Measurements from ENCODE around the gene NSUN5.
A peak's percentile ranks its signal among the peaks of the same experiment; 100 is the strongest.
"Not testable (repeated sequence)": the region's sequence is repeated elsewhere in the genome, so short reads cannot be mapped to it uniquely, and the experiment has no call there.

Gene NSUN5

GRCh38 chr7:73313521-73313906, 4.9 kb upstream of the NSUN5 start:
- H3K9me3 Mint-ChIP-seq: no peaks in the 10 kb centered on the region
- peaks cover 10% of the 10 kb centered on the region for H3K4me1 Mint-ChIP-seq
- H3K36me3 Mint-ChIP-seq: peaks cover 3% of the 10 kb centered on the region
- peaks cover 10% of the 10 kb centered on the region for H3K27me3 Mint-ChIP-seq
- no peak overlapping the region for H3K4me3 Mint-ChIP-seq
- no peak overlapping the region for H3K27ac Mint-ChIP-seq
- no peak for ATAC-seq

- H3K4me1 Mint-ChIP-seq: peaks cover 15% of the 10 kb centered on the region
- H3K4me3 Mint-ChIP-seq: no peak overlapping the region
- H3K9me3 Mint-ChIP-seq: no peaks in the 10 kb centered on the region
- H3K27me3 Mint-ChIP-seq: peaks cover 5% of the 10 kb centered on the region
- peaks cover 9% of the 10 kb centered on the region for H3K36me3 Mint-ChIP-seq
- no peak for ATAC-seq
- no peak overlapping the region for H3K27ac Mint-ChIP-seq
These were observed 4.3 kb upstream of the NSUN5 start for GRCh38 chr7:73312831-73313520.

GRCh38 chr7:73311421-73311820, 2.8 kb upstream of the NSUN5 start:
- H3K4me3 Mint-ChIP-seq, H3K27ac Mint-ChIP-seq, ATAC-seq, H3K9me3 Mint-ChIP-seq, H3K27me3 Mint-ChIP-seq: not testable (repeated sequence)
- peaks cover 30% of the 10 kb centered on the region for H3K4me1 Mint-ChIP-seq
- H3K36me3 Mint-ChIP-seq: peaks cover 22% of the 10 kb centered on the region

- ATAC-seq: peak; percentile 63
- Mint-ChIP-seq H3K27me3 (no peaks in the 10 kb centered on the region), H3K9me3 (no peaks in the 10 kb centered on the region), H3K36me3 (peaks cover 43% of the 10 kb centered on the region), H3K27ac (peak overlapping the region; percentile 98), H3K4me1 (peaks cover 38% of the 10 kb centered on the region), H3K4me3 (peak overlapping the region; percentile 100)
These were observed 457 bp downstream of the NSUN5 start for GRCh38 chr7:73308074-73308664.

GRCh38 chr7:73307436-73307835, 1.2 kb downstream of the NSUN5 start:
- Mint-ChIP-seq H3K4me3 (peak overlapping the region; percentile 100), H3K9me3 (no peaks in the 10 kb centered on the region), H3K4me1 (peaks cover 38% of the 10 kb centered on the region), H3K36me3 (peaks cover 46% of the 10 kb centered on the region), H3K27ac (peak overlapping the region; percentile 98), H3K27me3 (no peaks in the 10 kb centered on the region)
- ATAC-seq: no peak

- not testable (repeated sequence) for ATAC-seq, H3K9me3 Mint-ChIP-seq, H3K4me3 Mint-ChIP-seq, H3K27me3 Mint-ChIP-seq, H3K27ac Mint-ChIP-seq
- H3K4me1 Mint-ChIP-seq: peaks cover 38% of the 10 kb centered on the region
- H3K36me3 Mint-ChIP-seq: peaks cover 46% of the 10 kb centered on the region
These were observed 3.8 kb downstream of the NSUN5 start for GRCh38 chr7:73304612-73305387.

GRCh38 chr7:73304071-73304470, 4.6 kb downstream of the NSUN5 start:
- H3K4me3 Mint-ChIP-seq: no peak overlapping the region
- no peak overlapping the region for H3K27ac Mint-ChIP-seq

GRCh38 chr7:73303546-73303945, 5.1 kb downstream of the NSUN5 start:
- Mint-ChIP-seq H3K36me3 (peaks cover 43% of the 10 kb centered on the region), H3K4me1 (peaks cover 28% of the 10 kb centered on the region), H3K9me3 (no peaks in the 10 kb centered on the region), H3K4me3 (no peak overlapping the region), H3K27ac (no peak overlapping the region), H3K27me3 (no peaks in the 10 kb centered on the region)
- ATAC-seq: no peak

More at GRCh38 chr7:73304071-73304470, 4.6 kb downstream of the NSUN5 start:
- no peak for ATAC-seq
- Mint-ChIP-seq H3K27me3 (no peaks in the 10 kb centered on the region), H3K4me1 (peaks cover 33% of the 10 kb centered on the region), H3K36me3 (peaks cover 46% of the 10 kb centered on the region), H3K9me3 (no peaks in the 10 kb centered on the region)

GRCh38 chr7:73302846-73303245, 5.8 kb downstream of the NSUN5 start:
- ATAC-seq, H3K27ac Mint-ChIP-seq, H3K27me3 Mint-ChIP-seq, H3K9me3 Mint-ChIP-seq, H3K4me3 Mint-ChIP-seq: not testable (repeated sequence)
- Mint-ChIP-seq H3K4me1 (peaks cover 22% of the 10 kb centered on the region), H3K36me3 (peaks cover 36% of the 10 kb centered on the region)

GRCh38 chr7:73301108-73301507, 7.5 kb downstream of the NSUN5 start:
- H3K27ac Mint-ChIP-seq, H3K4me3 Mint-ChIP-seq, H3K27me3 Mint-ChIP-seq, H3K9me3 Mint-ChIP-seq, H3K4me1 Mint-ChIP-seq, ATAC-seq: not testable (repeated sequence)
- peaks cover 24% of the 10 kb centered on the region for H3K36me3 Mint-ChIP-seq

- not testable (repeated sequence) for H3K9me3 Mint-ChIP-seq
- peaks cover 16% of the 10 kb centered on the region for H3K36me3 Mint-ChIP-seq
These were observed 8.8 kb downstream of the NSUN5 start for GRCh38 chr7:73299812-73300211.

GRCh38 chr7:73297706-73298105, 10.9 kb downstream of the NSUN5 start:
- not testable (repeated sequence) for H3K9me3 Mint-ChIP-seq, ATAC-seq, H3K4me1 Mint-ChIP-seq, H3K36me3 Mint-ChIP-seq, H3K4me3 Mint-ChIP-seq, H3K27me3 Mint-ChIP-seq, H3K27ac Mint-ChIP-seq

More at GRCh38 chr7:73299812-73300211, 8.8 kb downstream of the NSUN5 start:
- not testable (repeated sequence) for ATAC-seq, H3K4me3 Mint-ChIP-seq, H3K27ac Mint-ChIP-seq, H3K4me1 Mint-ChIP-seq, H3K27me3 Mint-ChIP-seq

- ATAC-seq, H3K4me1 Mint-ChIP-seq, H3K4me3 Mint-ChIP-seq, H3K9me3 Mint-ChIP-seq, H3K36me3 Mint-ChIP-seq, H3K27ac Mint-ChIP-seq, H3K27me3 Mint-ChIP-seq: not testable (repeated sequence)
These were observed 11.4 kb downstream of the NSUN5 start for GRCh38 chr7:73297235-73297634.

- H3K9me3 Mint-ChIP-seq, H3K4me3 Mint-ChIP-seq, H3K4me1 Mint-ChIP-seq, ATAC-seq, H3K27me3 Mint-ChIP-seq, H3K27ac Mint-ChIP-seq, H3K36me3 Mint-ChIP-seq: not testable (repeated sequence)
These were observed 31.4 kb downstream of the NSUN5 start for GRCh38 chr7:73277210-73277609.

- H3K27me3 Mint-ChIP-seq, H3K4me1 Mint-ChIP-seq, H3K9me3 Mint-ChIP-seq, H3K36me3 Mint-ChIP-seq, ATAC-seq, H3K4me3 Mint-ChIP-seq: not testable (repeated sequence)
- H3K27ac Mint-ChIP-seq: peak overlapping the region; percentile 55
These were observed 40.8 kb downstream of the NSUN5 start for GRCh38 chr7:73267813-73268212.
